Measurements from ENCODE around the gene IP6K2. TPM values are rescaled to one million over a fixed set of nuclear protein-coding genes. Genes with fewer than 3 reads are reported as not detected.

Gene IP6K2
- total and polyA plus RNA-seq, 7 donors, result 39.0 to 142 (median 77.9) TPM

- Histone ChIP-seq H3K27me3 (no peaks in the 10 kb centered on the region), H3K27ac (no peak overlapping the region), H3K4me1 (peaks cover 0 to 45% (median 36%) of the 10 kb centered on the region in 4 donors), H3K9me3 (no peaks in the 10 kb centered on the region), H3K36me3 (peaks cover 6 to 52% (median 27%) of the 10 kb centered on the region in 4 donors), H3K4me3 (no peak overlapping the region)
- DNase-seq, result no peak
- TF ChIP-seq EP300 (IDR thresholded peaks at IDR 0.05), result no peak
- TF ChIP-seq POLR2A (IDR thresholded peaks at IDR 0.05), result no peak
- intact Hi-C loops (cut with DNase I), result loop anchor here (5.0 kb wide), 1 partner anchor 75 kb away; the partner anchor contains the start of gene UQCRC1
- 91 to 92% methylated on average over 9 of the region's 9 CpGs for WGBS, 2 donors
Observed at GRCh38 chr3:48682786-48683185, 34.2 kb downstream of the IP6K2 start.

GRCh38 chr3:48681974-48682610 lies 34.9 kb downstream of the IP6K2 start:
- TF ChIP-seq CTCF (IDR thresholded peaks at IDR 0.05) (no peak), EP300 (IDR thresholded peaks at IDR 0.05) (no peak), POLR2A (IDR thresholded peaks at IDR 0.05) (no peak), POLR2AphosphoS5 (IDR thresholded peaks at IDR 0.05) (no peak)
- Histone ChIP-seq H3K4me3 (no peak overlapping the region), H3K9me3 (no peaks in the 10 kb centered on the region), H3K4me1 (peaks cover 0 to 38% (median 34%) of the 10 kb centered on the region in 4 donors), H3K27me3 (no peaks in the 10 kb centered on the region), H3K27ac (no peak overlapping the region), H3K36me3 (peaks cover 0 to 45% (median 22%) of the 10 kb centered on the region in 4 donors)
- DNase-seq, result no peak
- WGBS, 2 donors, result 94 to 96% methylated on average over 17 of the region's 17 CpGs
- intact Hi-C loops (cut with DNase I), result loop anchor here (5.0 kb wide), 1 partner anchor 75 kb away; the partner anchor contains the start of gene UQCRC1

GRCh38 chr3:48681541-48681880 lies 35.5 kb downstream of the IP6K2 start:
- Histone ChIP-seq H3K36me3 (peaks cover 0 to 45% (median 22%) of the 10 kb centered on the region in 4 donors), H3K4me3 (no peak overlapping the region), H3K9me3 (no peaks in the 10 kb centered on the region), H3K27ac (no peak overlapping the region), H3K27me3 (no peaks in the 10 kb centered on the region), H3K4me1 (peaks cover 0 to 32% (median 30%) of the 10 kb centered on the region in 4 donors)
- no peak for DNase-seq
- TF ChIP-seq POLR2A (IDR thresholded peaks at IDR 0.05), result no peak
- TF ChIP-seq EP300 (IDR thresholded peaks at IDR 0.05), result no peak
- TF ChIP-seq CTCF (IDR thresholded peaks at IDR 0.05), result no peak
- TF ChIP-seq POLR2AphosphoS5 (IDR thresholded peaks at IDR 0.05), result no peak
- WGBS, 2 donors, result 94 to 95% methylated on average over 7 of the region's 7 CpGs
- intact Hi-C loops (cut with DNase I), result loop anchor here (5.0 kb wide), 1 partner anchor 74 kb away; the partner anchor contains the start of gene UQCRC1

- H3K4me1 ChIP-seq, result peaks cover 0 to 26% (median 25%) of the 10 kb centered on the region in 4 donors
- H3K36me3 ChIP-seq, result peaks cover 0 to 45% (median 22%) of the 10 kb centered on the region in 4 donors
- H3K9me3 ChIP-seq, result no peaks in the 10 kb centered on the region
- H3K27ac ChIP-seq, result no peak overlapping the region
- H3K4me3 ChIP-seq, result no peak overlapping the region
- no peak for DNase-seq
- WGBS, 2 donors, result 95 to 96% methylated on average over 17 of the region's 17 CpGs
- TF ChIP-seq CTCF (IDR thresholded peaks at IDR 0.05), result no peak
- no peaks in the 10 kb centered on the region for H3K27me3 ChIP-seq
- intact Hi-C loops (cut with DNase I), result loop anchor here (5.0 kb wide), 1 partner anchor 74 kb away; the partner anchor contains the start of gene UQCRC1
Observed at GRCh38 chr3:48680811-48681540, 36.0 kb downstream of the IP6K2 start.

All from sigmoid colon (tissue), 7 donors.